K562 (cell line): Measurements from ENCODE around the gene CSF1R. TPM values are rescaled to one million over a fixed set of nuclear protein-coding genes. Genes with fewer than 3 reads are reported as not detected.

Experiments
- ILF3 ChIP-seq: fragments of 450-650 bp; IDR thresholded peaks from 2 replicates; pipeline ENCODE4 v1.6.1; 2018; ENCODE audit warnings: antibody characterized with exemption, mild to moderate bottlenecking, moderate library complexity, borderline replicate concordance
- KAT2B ChIP-seq: IDR thresholded peaks from one replicate; pipeline ENCODE4 v1.6.1; 2012; ENCODE audit warnings: low read depth, mild to moderate bottlenecking, control low read depth, inconsistent platforms, low read length, moderate library complexity
- MAFG ChIP-seq: fragments of 450-650 bp; conservative IDR thresholded peaks from 2 replicates; pipeline ENCODE4 v1.6.1; 2016; ENCODE audit warnings: missing genetic modification characterization, missing compliant biosample characterization
- MAFK ChIP-seq: IDR thresholded peaks from 2 replicates; pipeline ENCODE4 v1.6.1; 2011; ENCODE audit warnings: low read length, improper control_type of control experiment
- MBD2 ChIP-seq: sonication (generic); IDR thresholded peaks from 2 replicates; pipeline ENCODE4 v1.6.1; 2016; ENCODE audit warnings: low read depth, borderline replicate concordance
- MED1 ChIP-seq: sonication (generic); formaldehyde crosslinking; IDR thresholded peaks from 2 replicates; pipeline ENCODE4 v1.8.1; 2023; ENCODE audit warnings: missing genetic modification reagents, borderline replicate concordance
- NFE2 ChIP-seq: IDR thresholded peaks from 2 replicates; pipeline ENCODE4 v1.6.1; 2014; ENCODE audit warnings: antibody characterized with exemption, low read depth
- OTX1 ChIP-seq: fragments of 450-650 bp; formaldehyde crosslinking; IDR thresholded peaks from 2 replicates; pipeline ENCODE4 v1.4.0; 2022; ENCODE audit warnings: mild to moderate bottlenecking
- POLR2A ChIP-seq: fragments of 450-650 bp; conservative IDR thresholded peaks from 2 replicates; pipeline ENCODE4 v1.6.1; 2016
- POLR2G ChIP-seq: fragments of 200-400 bp; formaldehyde crosslinking; IDR thresholded peaks from 2 replicates; pipeline ENCODE4 v1.6.1; 2017; ENCODE audit warnings: low read depth, mild to moderate bottlenecking, antibody characterized with exemption, low read length, moderate library complexity
- RFX5 ChIP-seq: IDR thresholded peaks from 2 replicates; pipeline ENCODE4 v1.6.1; 2011; ENCODE audit warnings: low read depth, mild to moderate bottlenecking, improper control_type of control experiment, low read length
- ZBTB17 ChIP-seq: fragments of 450-650 bp; formaldehyde crosslinking; IDR thresholded peaks from 2 replicates; pipeline ENCODE4 v1.4.0; 2020; ENCODE audit warnings: mild to moderate bottlenecking
- ZC3H11A ChIP-seq: IDR thresholded peaks from 2 replicates; pipeline ENCODE4 v1.6.1; 2012; ENCODE audit warnings: low read depth, low read length, improper control_type of control experiment
- ZNF143 ChIP-seq: sonication (generic); formaldehyde crosslinking; IDR thresholded peaks from 2 replicates; pipeline ENCODE4 v1.9.0; 2022; ENCODE audit warnings: mild to moderate bottlenecking, missing genetic modification reagents
- ZNF184 ChIP-seq: sonication (generic); formaldehyde crosslinking; IDR thresholded peaks from 2 replicates; pipeline ENCODE4 v1.5.0; 2020; ENCODE audit warnings: missing genetic modification reagents
- ZNF282 ChIP-seq: sonication (generic); formaldehyde crosslinking; IDR thresholded peaks from 2 replicates; pipeline ENCODE4 v1.8.1; 2023; ENCODE audit warnings: missing genetic modification reagents
- ZNF347 ChIP-seq: fragments of 450-650 bp; formaldehyde crosslinking; IDR thresholded peaks from 2 replicates; pipeline ENCODE4 v1.4.0; 2020; ENCODE audit warnings: low read depth, mild to moderate bottlenecking, moderate library complexity
- ZNF778 ChIP-seq: fragments of 450-650 bp; formaldehyde crosslinking; IDR thresholded peaks from 2 replicates; pipeline ENCODE4 v1.4.0; 2020; ENCODE audit warnings: mild to moderate bottlenecking, moderate library complexity
- polyA plus RNA-seq, 8 experiments: library from polyadenylated mRNA; depleted of rRNA in 4 of 8; stranded (reverse) in 5 of 8; unstranded in 3 of 8; fragments of >200 nt; fragmentation: Nextera tagmentation in 2 of 8; fragmentation: Illumina TruSeq in 1 of 8; extraction: Ambion mirVana in 2 of 8; extraction: Trizol in 1 of 8; gene quantifications; 2 replicates each; pipeline versions ENCODE4 v1.2.1 to v1.2.3, GENCODE V29; 2011 to 2014; ENCODE audit warnings: inconsistent platforms in 1 of 8, missing spikeins in 1 of 8
- total RNA-seq, 7 experiments: library from RNA; depleted of rRNA in 6 of 7; stranded (reverse); fragments of >200 nt in 6 of 7; fragmentation: Illumina TruSeq in 2 of 7; extraction: Trizol in 2 of 7; gene quantifications; 2 replicates each; pipeline versions ENCODE4 v1.2.1 to v1.2.3, GENCODE V29; 2011 to 2021; ENCODE audit warnings: low replicate concordance in 1 of 7
- TF ChIP-seq, protein P1 (sequence below): fragments of 450-650 bp; IDR thresholded peaks from 2 replicates; pipeline ENCODE4 v1.6.1; 2016
- TF ChIP-seq, protein P2 (sequence below): fragments of 450-650 bp; conservative IDR thresholded peaks from 2 replicates; pipeline ENCODE4 v1.6.1; 2016; ENCODE audit warnings: missing genetic modification characterization, low read depth, mild to moderate bottlenecking, control low read depth, missing compliant biosample characterization

The CSF1R gene
- total and polyA plus RNA-seq, 9 of the 15 experiments (the other 6 are each of a cell fraction or from before 2014, with no cell fraction given) = 0.03 to 0.64 (median 0.20) TPM; not detected in 6

DNA sequence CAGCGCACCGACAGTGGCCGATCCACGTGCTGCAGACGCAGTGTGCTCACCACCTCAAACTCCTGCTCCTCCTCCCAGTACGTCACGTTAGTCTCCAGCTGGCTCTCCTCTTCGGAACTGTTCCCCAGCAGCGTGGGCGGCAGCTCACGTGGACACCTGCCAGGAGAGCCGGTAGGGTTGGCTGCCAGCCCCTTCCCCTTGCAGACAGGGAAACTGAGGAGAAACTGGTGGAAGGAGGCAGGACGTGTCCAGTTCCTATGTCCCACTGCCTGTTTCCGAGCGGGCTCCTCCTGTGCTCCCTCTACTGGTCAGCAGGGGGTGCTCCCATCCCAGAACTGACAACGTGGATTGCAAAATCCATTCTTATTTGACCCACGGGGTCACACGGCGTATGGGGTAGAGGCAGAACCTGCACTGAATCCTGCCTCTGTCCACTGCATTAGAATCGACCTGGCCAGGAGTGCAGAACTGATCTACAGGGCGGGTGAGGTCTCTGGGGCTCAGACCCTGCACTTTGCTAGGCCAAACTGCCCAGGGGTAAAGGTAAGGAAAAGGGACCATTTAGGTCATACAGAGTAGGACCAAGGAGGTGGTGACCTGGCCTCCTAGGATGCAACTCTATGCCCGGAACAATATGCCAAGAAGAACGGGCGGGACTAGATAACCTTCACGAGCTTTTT, 43.6 kb upstream of the CSF1R start (continued):
- TF ChIP-seq ZBTB17 (CRISPR knock-in tag) (0 out of 2 replicates have a peak, but pooled peaks have one; percentile 29), NFE2 (no peak), MAFG (no peak), POLR2A (no peak), MBD2 (no peak), RFX5 (no peak), ZNF282 (CRISPR knock-in tag) (no peak), POLR2G (no peak), ZNF347 (no peak), OTX1 (CRISPR knock-in tag) (no peak), ZNF778 (CRISPR knock-in tag) (no peak), MAFK (no peak), ILF3 (no peak), KAT2B (no peak), ZNF184 (CRISPR knock-in tag) (no peak), ZC3H11A (no peak), MED1 (CRISPR knock-in tag) (no peak), ZNF143 (0 out of 2 replicates have a peak, but pooled peaks have one; percentile 40)
- TF ChIP-seq, protein P1, sequence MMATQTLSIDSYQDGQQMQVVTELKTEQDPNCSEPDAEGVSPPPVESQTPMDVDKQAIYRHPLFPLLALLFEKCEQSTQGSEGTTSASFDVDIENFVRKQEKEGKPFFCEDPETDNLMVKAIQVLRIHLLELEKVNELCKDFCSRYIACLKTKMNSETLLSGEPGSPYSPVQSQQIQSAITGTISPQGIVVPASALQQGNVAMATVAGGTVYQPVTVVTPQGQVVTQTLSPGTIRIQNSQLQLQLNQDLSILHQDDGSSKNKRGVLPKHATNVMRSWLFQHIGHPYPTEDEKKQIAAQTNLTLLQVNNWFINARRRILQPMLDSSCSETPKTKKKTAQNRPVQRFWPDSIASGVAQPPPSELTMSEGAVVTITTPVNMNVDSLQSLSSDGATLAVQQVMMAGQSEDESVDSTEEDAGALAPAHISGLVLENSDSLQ = no peak
- TF ChIP-seq, protein P2, sequence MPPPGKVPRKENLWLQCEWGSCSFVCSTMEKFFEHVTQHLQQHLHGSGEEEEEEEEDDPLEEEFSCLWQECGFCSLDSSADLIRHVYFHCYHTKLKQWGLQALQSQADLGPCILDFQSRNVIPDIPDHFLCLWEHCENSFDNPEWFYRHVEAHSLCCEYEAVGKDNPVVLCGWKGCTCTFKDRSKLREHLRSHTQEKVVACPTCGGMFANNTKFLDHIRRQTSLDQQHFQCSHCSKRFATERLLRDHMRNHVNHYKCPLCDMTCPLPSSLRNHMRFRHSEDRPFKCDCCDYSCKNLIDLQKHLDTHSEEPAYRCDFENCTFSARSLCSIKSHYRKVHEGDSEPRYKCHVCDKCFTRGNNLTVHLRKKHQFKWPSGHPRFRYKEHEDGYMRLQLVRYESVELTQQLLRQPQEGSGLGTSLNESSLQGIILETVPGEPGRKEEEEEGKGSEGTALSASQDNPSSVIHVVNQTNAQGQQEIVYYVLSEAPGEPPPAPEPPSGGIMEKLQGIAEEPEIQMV (tag) = no peak
